K562 (cell line): ENCODE measurements around the gene BANK1.

ENCODE experiments used
- ELF4 ChIP-seq: fragments of 450-650 bp; formaldehyde crosslinking; IDR thresholded peaks from 2 replicates; pipeline ENCODE4 v1.4.0; 2022; ENCODE audit warnings: missing genetic modification characterization
- FOXA3 ChIP-seq, 2 experiments: fragments of 450-650 bp in 1 of 2; sonication (generic) in 1 of 2; formaldehyde crosslinking; IDR thresholded peaks in 1 of 2; conservative IDR thresholded peaks in 1 of 2; 2 replicates each; pipeline versions ENCODE4 v1.4.0 to v1.8.0; 2020 to 2022; ENCODE audit warnings: mild to moderate bottlenecking in 2 of 2, missing genetic modification reagents in 1 of 2
- HCFC1 ChIP-seq: IDR thresholded peaks from 2 replicates; pipeline ENCODE4 v1.6.1; 2012; ENCODE audit warnings: low read depth, low read length, improper control_type of control experiment
- ZHX1 ChIP-seq: fragments of 150-350 bp; conservative IDR thresholded peaks from 2 replicates; pipeline ENCODE4 v1.6.1; 2014; ENCODE audit warnings: low read length
- TF ChIP-seq, protein P1 (sequence below), 3 experiments: IDR thresholded peaks in 2 of 3; conservative IDR thresholded peaks in 1 of 3; 2 replicates each; pipeline ENCODE4 v1.5.1; 2011 to 2012; ENCODE audit warnings: low read length in 3 of 3, mild to moderate bottlenecking in 3 of 3, control low read depth in 2 of 3, improper control_type of control experiment in 1 of 3, inconsistent platforms in 1 of 3, low read depth in 1 of 3, mixed read lengths in 1 of 3, moderate library complexity in 1 of 3; ENCODE audit not compliant: insufficient read depth in 2 of 3

DNA sequence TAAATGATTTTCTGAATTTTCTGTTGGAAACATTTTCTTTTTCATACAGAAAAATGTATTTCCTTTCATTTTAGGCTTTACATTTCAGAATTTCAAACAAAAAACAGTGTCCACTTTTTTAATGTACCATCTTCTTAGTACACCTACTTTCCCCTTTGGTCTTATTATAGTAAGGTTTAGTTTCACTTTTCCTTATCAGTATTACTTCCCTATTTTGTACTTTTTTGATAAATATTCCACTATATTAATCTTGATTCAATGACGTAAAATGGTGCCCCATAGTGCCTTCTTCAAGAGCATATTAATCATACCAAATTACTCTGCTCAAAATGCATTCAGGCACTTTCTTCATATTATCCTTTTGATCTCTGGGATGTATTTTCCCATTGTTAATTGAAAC lies 52.5 kb downstream of the BANK1 start:
- TF ChIP-seq ELF4 (CRISPR knock-in tag) (no peak), ZHX1 (no peak), FOXA3 (CRISPR knock-in tag; conservative IDR thresholded peaks at IDR 0.05 in 1 of 2, IDR thresholded peaks at IDR 0.05 in 1 of 2) (no peak), HCFC1 (no peak)
- TF ChIP-seq, protein P1, sequence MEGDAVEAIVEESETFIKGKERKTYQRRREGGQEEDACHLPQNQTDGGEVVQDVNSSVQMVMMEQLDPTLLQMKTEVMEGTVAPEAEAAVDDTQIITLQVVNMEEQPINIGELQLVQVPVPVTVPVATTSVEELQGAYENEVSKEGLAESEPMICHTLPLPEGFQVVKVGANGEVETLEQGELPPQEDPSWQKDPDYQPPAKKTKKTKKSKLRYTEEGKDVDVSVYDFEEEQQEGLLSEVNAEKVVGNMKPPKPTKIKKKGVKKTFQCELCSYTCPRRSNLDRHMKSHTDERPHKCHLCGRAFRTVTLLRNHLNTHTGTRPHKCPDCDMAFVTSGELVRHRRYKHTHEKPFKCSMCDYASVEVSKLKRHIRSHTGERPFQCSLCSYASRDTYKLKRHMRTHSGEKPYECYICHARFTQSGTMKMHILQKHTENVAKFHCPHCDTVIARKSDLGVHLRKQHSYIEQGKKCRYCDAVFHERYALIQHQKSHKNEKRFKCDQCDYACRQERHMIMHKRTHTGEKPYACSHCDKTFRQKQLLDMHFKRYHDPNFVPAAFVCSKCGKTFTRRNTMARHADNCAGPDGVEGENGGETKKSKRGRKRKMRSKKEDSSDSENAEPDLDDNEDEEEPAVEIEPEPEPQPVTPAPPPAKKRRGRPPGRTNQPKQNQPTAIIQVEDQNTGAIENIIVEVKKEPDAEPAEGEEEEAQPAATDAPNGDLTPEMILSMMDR (IDR thresholded peaks at IDR 0.05 in 2 of 3, conservative IDR thresholded peaks at IDR 0.05 in 1 of 3; ENCODE audit: insufficient read depth in 2 of 3, low read depth in 1 of 3, low read length in 3 of 3), result no peak
